ENCODE measurements around the gene STK10. TPM values are rescaled to one million over a fixed set of nuclear protein-coding genes. Genes with fewer than 3 reads are reported as not detected.

The STK10 gene
- total RNA-seq, 4 donors from 2014 or later = 14.1 to 30.4 (median 19.4) TPM

DNA sequence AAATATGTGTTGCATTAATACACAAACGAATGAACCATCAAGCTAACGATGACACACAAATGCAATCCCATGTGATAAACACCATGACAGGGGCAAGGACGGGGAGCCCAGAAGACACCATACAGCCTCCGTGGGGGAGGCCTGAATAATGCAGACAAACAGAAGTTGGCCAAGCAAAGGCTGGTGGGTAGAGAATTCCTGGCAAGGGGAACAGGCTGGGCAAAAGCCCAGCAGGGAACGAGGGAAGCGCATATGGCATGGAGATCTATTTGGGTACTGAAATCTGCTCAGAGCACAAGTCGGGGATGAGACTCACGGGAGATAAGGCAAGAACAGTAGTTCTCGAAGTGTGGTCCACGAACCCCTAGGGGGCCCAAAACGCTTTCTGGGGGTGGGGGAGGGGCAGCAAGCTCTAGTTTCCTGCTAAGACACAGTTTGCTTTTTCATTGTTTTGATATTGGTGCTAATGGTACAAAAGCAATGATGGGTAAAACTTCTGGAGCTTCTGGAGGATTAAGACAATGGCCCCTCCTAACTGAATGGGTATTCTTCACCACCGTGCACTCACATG lies 138.7 kb downstream of the STK10 start:
- no peak for ATAC-seq
- WGBS, 2 donors (ENCODE audit: low coverage in 1 of 2) = 74 to 80% methylated on average over 10 to 12 of the region's 12 CpGs
- no peak overlapping the region for H3K4me3 ChIP-seq
- H3K9me3 ChIP-seq = no peaks in the 10 kb centered on the region
- peaks cover 0 to 78% of the 10 kb centered on the region in 2 donors for H3K36me3 ChIP-seq
- no peak for TF ChIP-seq EP300 (IDR thresholded peaks at IDR 0.05)
- no peak for TF ChIP-seq POLR2AphosphoS5 (IDR thresholded peaks at IDR 0.05)
- TF ChIP-seq POLR2A (IDR thresholded peaks at IDR 0.05) = no peak
- TF ChIP-seq, protein P1, sequence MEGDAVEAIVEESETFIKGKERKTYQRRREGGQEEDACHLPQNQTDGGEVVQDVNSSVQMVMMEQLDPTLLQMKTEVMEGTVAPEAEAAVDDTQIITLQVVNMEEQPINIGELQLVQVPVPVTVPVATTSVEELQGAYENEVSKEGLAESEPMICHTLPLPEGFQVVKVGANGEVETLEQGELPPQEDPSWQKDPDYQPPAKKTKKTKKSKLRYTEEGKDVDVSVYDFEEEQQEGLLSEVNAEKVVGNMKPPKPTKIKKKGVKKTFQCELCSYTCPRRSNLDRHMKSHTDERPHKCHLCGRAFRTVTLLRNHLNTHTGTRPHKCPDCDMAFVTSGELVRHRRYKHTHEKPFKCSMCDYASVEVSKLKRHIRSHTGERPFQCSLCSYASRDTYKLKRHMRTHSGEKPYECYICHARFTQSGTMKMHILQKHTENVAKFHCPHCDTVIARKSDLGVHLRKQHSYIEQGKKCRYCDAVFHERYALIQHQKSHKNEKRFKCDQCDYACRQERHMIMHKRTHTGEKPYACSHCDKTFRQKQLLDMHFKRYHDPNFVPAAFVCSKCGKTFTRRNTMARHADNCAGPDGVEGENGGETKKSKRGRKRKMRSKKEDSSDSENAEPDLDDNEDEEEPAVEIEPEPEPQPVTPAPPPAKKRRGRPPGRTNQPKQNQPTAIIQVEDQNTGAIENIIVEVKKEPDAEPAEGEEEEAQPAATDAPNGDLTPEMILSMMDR (IDR thresholded peaks at IDR 0.05) = no peak
- peaks cover 0 to 13% (median 0%) of the 10 kb centered on the region in 3 donors for H3K4me1 ChIP-seq
- H3K27ac ChIP-seq = no peak overlapping the region
- H3K27me3 ChIP-seq = no peaks in the 10 kb centered on the region

DNA sequence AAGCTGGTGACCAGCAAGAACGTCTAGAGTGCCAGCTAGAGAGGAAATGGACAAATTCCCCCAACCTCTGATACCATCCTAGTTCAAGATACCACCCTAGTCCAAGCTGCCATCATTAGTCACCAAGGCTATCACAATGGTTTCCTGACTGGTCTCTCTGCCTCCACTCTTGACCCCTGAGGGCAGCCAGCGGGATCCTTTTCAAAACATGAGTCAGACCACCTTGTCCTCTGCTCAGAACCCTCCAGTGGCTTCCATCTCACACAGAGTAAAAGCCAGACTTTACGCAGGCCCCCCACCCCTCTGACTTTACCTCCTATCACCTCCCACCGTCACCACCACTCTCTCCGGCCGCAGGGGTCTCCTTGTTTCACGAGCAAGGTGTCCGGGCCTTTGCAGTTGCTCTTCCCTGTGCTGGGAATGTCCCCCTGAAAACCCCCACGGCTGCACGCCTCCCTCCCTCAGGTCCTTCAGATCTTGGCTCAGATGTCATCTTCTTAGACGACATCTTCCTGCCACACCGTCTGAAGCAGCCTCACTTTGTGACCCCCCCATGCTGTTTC lies 139.4 kb downstream of the STK10 start:
- WGBS, 2 donors (ENCODE audit: low coverage in 1 of 2) = 89 to 100% methylated on average over 1 to 11 of the region's 12 CpGs
- H3K36me3 ChIP-seq = peaks cover 0 to 78% of the 10 kb centered on the region in 2 donors
- no peak overlapping the region for H3K4me3 ChIP-seq
- H3K9me3 ChIP-seq = no peaks in the 10 kb centered on the region
- peaks cover 0 to 13% (median 0%) of the 10 kb centered on the region in 3 donors for H3K4me1 ChIP-seq
- no peaks in the 10 kb centered on the region for H3K27me3 ChIP-seq
- TF ChIP-seq POLR2A (IDR thresholded peaks at IDR 0.05) = no peak
- TF ChIP-seq EP300 (IDR thresholded peaks at IDR 0.05) = no peak
- TF ChIP-seq POLR2AphosphoS5 (IDR thresholded peaks at IDR 0.05) = no peak
- TF ChIP-seq, protein P1 (IDR thresholded peaks at IDR 0.05) = no peak
- no peak for ATAC-seq
- no peak overlapping the region for H3K27ac ChIP-seq

DNA sequence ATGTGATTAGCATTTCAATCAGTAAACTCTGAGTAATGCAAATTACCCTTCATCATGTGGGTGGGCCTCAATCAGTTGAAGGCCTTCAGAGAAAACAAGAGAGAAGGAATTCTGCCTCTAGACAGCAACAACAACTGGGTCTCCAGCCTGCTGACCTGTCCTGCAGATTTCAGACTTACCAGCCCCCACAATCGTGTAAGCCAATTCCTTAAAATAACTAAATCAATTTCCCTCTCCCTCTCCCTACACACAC lies 139.9 kb downstream of the STK10 start:
- 67 to 83% methylated on average over 1 of the region's 1 CpG for WGBS, 2 donors (ENCODE audit: low coverage in 1 of 2)

DNA sequence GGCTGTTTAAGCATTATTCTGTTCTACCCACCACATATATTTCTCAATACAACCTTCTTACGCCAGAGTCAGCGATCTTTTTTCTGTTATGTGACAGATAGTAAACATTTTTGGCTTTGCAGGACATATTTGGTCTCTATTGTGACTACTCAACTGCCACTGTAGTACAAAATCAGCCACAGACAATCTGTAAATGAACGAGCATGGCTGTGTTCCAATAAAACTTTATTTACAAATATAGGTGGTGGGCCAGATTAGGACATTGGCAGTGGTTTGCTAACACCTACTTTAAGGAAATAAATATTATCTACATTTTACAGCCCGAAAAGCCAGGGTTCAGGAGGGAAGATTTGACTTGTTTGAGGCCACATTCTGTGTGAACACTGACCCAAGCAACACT lies 141.4 kb downstream of the STK10 start:
- 96 to 97% methylated on average over 4 of the region's 4 CpGs for WGBS, 2 donors (ENCODE audit: low coverage in 1 of 2)
- TF ChIP-seq EP300 (IDR thresholded peaks at IDR 0.05) (no peak), POLR2AphosphoS5 (IDR thresholded peaks at IDR 0.05) (no peak), POLR2A (IDR thresholded peaks at IDR 0.05) (no peak)
- TF ChIP-seq, protein P1 (IDR thresholded peaks at IDR 0.05) = no peak
- ATAC-seq = no peak
- H3K27me3 ChIP-seq = no peaks in the 10 kb centered on the region
- peaks cover 0 to 66% of the 10 kb centered on the region in 2 donors for H3K36me3 ChIP-seq
- H3K9me3 ChIP-seq = no peaks in the 10 kb centered on the region
- H3K4me1 ChIP-seq = no peaks in the 10 kb centered on the region
- H3K4me3 ChIP-seq = no peak overlapping the region
- H3K27ac ChIP-seq = no peak overlapping the region

More for the DNA sequence above, 139.9 kb downstream of the STK10 start:
- ATAC-seq = no peak
- Histone ChIP-seq H3K36me3 (peaks cover 0 to 80% of the 10 kb centered on the region in 2 donors), H3K4me1 (peaks cover 0 to 13% (median 0%) of the 10 kb centered on the region in 3 donors), H3K27ac (no peak overlapping the region), H3K27me3 (no peaks in the 10 kb centered on the region), H3K4me3 (no peak overlapping the region), H3K9me3 (no peaks in the 10 kb centered on the region)
- TF ChIP-seq, protein P1 (IDR thresholded peaks at IDR 0.05) = no peak
- TF ChIP-seq POLR2A (IDR thresholded peaks at IDR 0.05) = no peak
- no peak for TF ChIP-seq POLR2AphosphoS5 (IDR thresholded peaks at IDR 0.05)
- no peak for TF ChIP-seq EP300 (IDR thresholded peaks at IDR 0.05)

DNA sequence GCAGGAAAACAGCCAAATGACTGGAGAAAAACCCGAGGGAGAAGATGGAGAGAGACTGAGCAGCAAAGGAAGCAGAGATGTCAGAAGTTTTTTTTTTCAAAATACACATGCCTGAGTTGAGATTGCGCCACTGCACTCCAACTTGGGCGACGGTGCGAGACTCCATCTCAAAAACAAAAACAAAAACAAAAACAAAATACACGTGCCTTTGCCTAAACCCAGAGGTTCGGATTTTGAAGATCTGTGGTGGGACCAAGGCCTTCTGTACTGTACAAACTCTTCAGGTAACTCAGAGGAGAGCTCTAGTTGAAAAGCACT lies 142.8 kb downstream of the STK10 start:
- WGBS, 2 donors (ENCODE audit: low coverage in 1 of 2) = 75 to 80% methylated on average over 6 to 7 of the region's 7 CpGs
- no peak for TF ChIP-seq EP300 (IDR thresholded peaks at IDR 0.05)
- no peak for TF ChIP-seq POLR2AphosphoS5 (IDR thresholded peaks at IDR 0.05)
- TF ChIP-seq, protein P1 (IDR thresholded peaks at IDR 0.05) = no peak
- no peak for TF ChIP-seq POLR2A (IDR thresholded peaks at IDR 0.05)
- no peak for ATAC-seq
- H3K27ac ChIP-seq = no peak overlapping the region
- H3K4me3 ChIP-seq = no peak overlapping the region
- H3K36me3 ChIP-seq = peaks cover 0 to 54% of the 10 kb centered on the region in 2 donors
- peaks cover 0 to under 1% (median 0%) of the 10 kb centered on the region in 3 donors for H3K4me1 ChIP-seq
- H3K9me3 ChIP-seq = no peaks in the 10 kb centered on the region
- no peaks in the 10 kb centered on the region for H3K27me3 ChIP-seq
